22Rv1 (cell line): ENCODE data around the gene TTLL5.

Source experiments
- CTCF ChIP-seq: fragments of 450-650 bp; IDR thresholded peaks from 2 replicates; pipeline ENCODE4 v1.5.1; 2017; ENCODE audit warnings: mild to moderate bottlenecking
- ZFX ChIP-seq: fragments of 450-650 bp; IDR thresholded peaks from 2 replicates; pipeline ENCODE4 v1.6.1; 2017; ENCODE audit warnings: antibody characterized with exemption, borderline replicate concordance

DNA sequence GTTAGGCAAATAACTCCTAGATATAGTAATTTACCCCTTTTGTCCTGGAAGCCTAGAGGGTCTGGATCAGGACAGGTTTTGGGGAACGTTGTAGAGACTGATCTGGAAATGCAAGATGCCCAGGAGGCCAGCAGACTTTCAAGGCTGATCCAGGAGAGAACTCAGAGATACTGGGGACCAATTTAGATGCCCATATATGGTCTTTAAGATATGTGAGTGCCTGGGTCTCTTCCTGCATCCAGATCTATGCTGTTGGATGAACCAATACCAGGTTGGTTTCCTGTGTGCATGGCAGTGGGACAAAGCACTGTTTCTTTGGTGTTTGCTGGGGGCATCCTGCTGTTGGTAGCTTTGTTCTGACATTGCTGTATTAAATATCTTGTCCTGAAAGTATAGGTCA lies 5.8 kb upstream of the TTLL5 start:
- TF ChIP-seq CTCF (no peak), ZFX (no peak)
